Effector CD4-positive, alpha-beta T cell (primary cell): Measurements from ENCODE around the gene PRAMEF14. TPM values are rescaled to one million over a fixed set of nuclear protein-coding genes. Genes with fewer than 3 reads are reported as not detected.
"Not testable (repeated sequence)": the region's sequence is repeated elsewhere in the genome, so short reads cannot be mapped to it uniquely, and the experiment has no call there.

Experiments used
- DNase-seq: peaks from one replicate; pipeline ENCODE4 v3.0.0-alpha.2; 2020
- total RNA-seq: gene quantifications from one replicate; lab custom pipeline; 2026; lab: John Stamatoyannopoulos, UW

Gene PRAMEF14
- total RNA-seq: not detected

GRCh38 chr1:13347034-13347433 is at the start of gene PRAMEF14:
PRAMEF14 (minus strand) TSS chr1:13347134; CDS start chr1:13345314, 1,820 bp downstream.
- DNase-seq: not testable (repeated sequence)

- not testable (repeated sequence) for DNase-seq
Observed at GRCh38 chr1:13395311-13395710, 48.4 kb upstream of the PRAMEF14 start.

GRCh38 chr1:13394761-13395160 is 47.8 kb upstream of the PRAMEF14 start:
- DNase-seq: not testable (repeated sequence)

- DNase-seq: not testable (repeated sequence)
Observed at GRCh38 chr1:13393004-13393403, 46.1 kb upstream of the PRAMEF14 start.

- DNase-seq: not testable (repeated sequence)
Observed at GRCh38 chr1:13389332-13389731, 42.4 kb upstream of the PRAMEF14 start, which contains the start of gene PRAMEF17. PRAMEF17 (plus strand) TSS chr1:13389632; CDS start chr1:13389658, 26 bp downstream.

GRCh38 chr1:13380380-13380779 is 33.4 kb upstream of the PRAMEF14 start:
- not testable (repeated sequence) for DNase-seq

GRCh38 chr1:13378983-13379382 is 32.0 kb upstream of the PRAMEF14 start:
- DNase-seq: not testable (repeated sequence)

- DNase-seq: not testable (repeated sequence)
Observed at GRCh38 chr1:13368544-13368943, 21.6 kb upstream of the PRAMEF14 start.

- not testable (repeated sequence) for DNase-seq
Observed at GRCh38 chr1:13366536-13366935, 19.6 kb upstream of the PRAMEF14 start.

GRCh38 chr1:13364928-13365327 is 18.0 kb upstream of the PRAMEF14 start:
- not testable (repeated sequence) for DNase-seq

- not testable (repeated sequence) for DNase-seq
Observed at GRCh38 chr1:13362364-13362763, 15.4 kb upstream of the PRAMEF14 start.

GRCh38 chr1:13356774-13357173 is 9.8 kb upstream of the PRAMEF14 start:
- DNase-seq: not testable (repeated sequence)

GRCh38 chr1:13354475-13354874 is 7.5 kb upstream of the PRAMEF14 start:
- not testable (repeated sequence) for DNase-seq

- DNase-seq: not testable (repeated sequence)
Observed at GRCh38 chr1:13353476-13353875, 6.5 kb upstream of the PRAMEF14 start.

- DNase-seq: not testable (repeated sequence)
Observed at GRCh38 chr1:13342496-13342895, 4.4 kb downstream of the PRAMEF14 start.

GRCh38 chr1:13315281-13315680 is 31.7 kb downstream of the PRAMEF14 start, which contains the start of gene PRAMEF15:
PRAMEF15 (plus strand) TSS chr1:13315581; CDS start chr1:13318408, 2,827 bp downstream.
- DNase-seq: not testable (repeated sequence)

GRCh38 chr1:13303239-13303638 is 43.7 kb downstream of the PRAMEF14 start, which contains the start of gene PRAMEF33:
PRAMEF33 (plus strand) TSS chr1:13303539; CDS start chr1:13305955, 2,416 bp downstream.
- not testable (repeated sequence) for DNase-seq

- DNase-seq: not testable (repeated sequence)
Observed at GRCh38 chr1:13302197-13302596, 44.7 kb downstream of the PRAMEF14 start.

GRCh38 chr1:13298699-13299098 is 48.2 kb downstream of the PRAMEF14 start:
- not testable (repeated sequence) for DNase-seq

GRCh38 chr1:13297216-13297931 is 49.6 kb downstream of the PRAMEF14 start:
- DNase-seq: not testable (repeated sequence)
